ENCODE measurements around the gene GAB2. TPM values are rescaled to one million over a fixed set of nuclear protein-coding genes. Genes with fewer than 3 reads are reported as not detected.

Gene GAB2
- total and polyA plus RNA-seq, 2 of the 13 experiments (the other 11 are each of a cell fraction or from before 2014, with no cell fraction given), result 4.1 to 8.6 TPM

- TF ChIP-seq, protein P1, sequence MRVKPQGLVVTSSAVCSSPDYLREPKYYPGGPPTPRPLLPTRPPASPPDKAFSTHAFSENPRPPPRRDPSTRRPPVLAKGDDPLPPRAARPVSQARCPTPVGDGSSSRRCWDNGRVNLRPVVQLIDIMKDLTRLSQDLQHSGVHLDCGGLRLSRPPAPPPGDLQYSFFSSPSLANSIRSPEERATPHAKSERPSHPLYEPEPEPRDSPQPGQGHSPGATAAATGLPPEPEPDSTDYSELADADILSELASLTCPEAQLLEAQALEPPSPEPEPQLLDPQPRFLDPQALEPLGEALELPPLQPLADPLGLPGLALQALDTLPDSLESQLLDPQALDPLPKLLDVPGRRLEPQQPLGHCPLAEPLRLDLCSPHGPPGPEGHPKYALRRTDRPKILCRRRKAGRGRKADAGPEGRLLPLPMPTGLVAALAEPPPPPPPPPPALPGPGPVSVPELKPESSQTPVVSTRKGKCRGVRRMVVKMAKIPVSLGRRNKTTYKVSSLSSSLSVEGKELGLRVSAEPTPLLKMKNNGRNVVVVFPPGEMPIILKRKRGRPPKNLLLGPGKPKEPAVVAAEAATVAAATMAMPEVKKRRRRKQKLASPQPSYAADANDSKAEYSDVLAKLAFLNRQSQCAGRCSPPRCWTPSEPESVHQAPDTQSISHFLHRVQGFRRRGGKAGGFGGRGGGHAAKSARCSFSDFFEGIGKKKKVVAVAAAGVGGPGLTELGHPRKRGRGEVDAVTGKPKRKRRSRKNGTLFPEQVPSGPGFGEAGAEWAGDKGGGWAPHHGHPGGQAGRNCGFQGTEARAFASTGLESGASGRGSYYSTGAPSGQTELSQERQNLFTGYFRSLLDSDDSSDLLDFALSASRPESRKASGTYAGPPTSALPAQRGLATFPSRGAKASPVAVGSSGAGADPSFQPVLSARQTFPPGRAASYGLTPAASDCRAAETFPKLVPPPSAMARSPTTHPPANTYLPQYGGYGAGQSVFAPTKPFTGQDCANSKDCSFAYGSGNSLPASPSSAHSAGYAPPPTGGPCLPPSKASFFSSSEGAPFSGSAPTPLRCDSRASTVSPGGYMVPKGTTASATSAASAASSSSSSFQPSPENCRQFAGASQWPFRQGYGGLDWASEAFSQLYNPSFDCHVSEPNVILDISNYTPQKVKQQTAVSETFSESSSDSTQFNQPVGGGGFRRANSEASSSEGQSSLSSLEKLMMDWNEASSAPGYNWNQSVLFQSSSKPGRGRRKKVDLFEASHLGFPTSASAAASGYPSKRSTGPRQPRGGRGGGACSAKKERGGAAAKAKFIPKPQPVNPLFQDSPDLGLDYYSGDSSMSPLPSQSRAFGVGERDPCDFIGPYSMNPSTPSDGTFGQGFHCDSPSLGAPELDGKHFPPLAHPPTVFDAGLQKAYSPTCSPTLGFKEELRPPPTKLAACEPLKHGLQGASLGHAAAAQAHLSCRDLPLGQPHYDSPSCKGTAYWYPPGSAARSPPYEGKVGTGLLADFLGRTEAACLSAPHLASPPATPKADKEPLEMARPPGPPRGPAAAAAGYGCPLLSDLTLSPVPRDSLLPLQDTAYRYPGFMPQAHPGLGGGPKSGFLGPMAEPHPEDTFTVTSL (CRISPR knock-in tag; IDR thresholded peaks at IDR 0.05; ENCODE audit: borderline replicate concordance), result peak; percentile 96
- peak; percentile 95 for TF ChIP-seq TBX2 (CRISPR knock-in tag; IDR thresholded peaks at IDR 0.05; ENCODE audit: borderline replicate concordance)
- TF ChIP-seq ZBTB7B (CRISPR knock-in tag; IDR thresholded peaks at IDR 0.05), result peak; percentile 94
- TF ChIP-seq KLF11 (CRISPR knock-in tag; IDR thresholded peaks at IDR 0.05), result peak; percentile 90; the same call in 1 of the 2 replicates
- no peak for TF ChIP-seq E2F2 (CRISPR knock-in tag; IDR thresholded peaks at IDR 0.05; ENCODE audit: borderline replicate concordance)
- TF ChIP-seq JUND (CRISPR knock-in tag; IDR thresholded peaks at IDR 0.05), result peak; percentile 88
- TF ChIP-seq IRF2 (CRISPR knock-in tag; IDR thresholded peaks at IDR 0.05), result peak; percentile 98
- 0 out of 2 replicates have a peak, but pooled peaks have one; percentile 65 for TF ChIP-seq ZNF780A (CRISPR knock-in tag; IDR thresholded peaks at IDR 0.05)
- TF ChIP-seq NPAS2 (CRISPR knock-in tag; IDR thresholded peaks at IDR 0.05; ENCODE audit: borderline replicate concordance), result no peak
- peak; percentile 69; the same call in 1 of the 2 replicates for TF ChIP-seq PRDM10 (CRISPR knock-in tag; IDR thresholded peaks at IDR 0.05; ENCODE audit: low read depth)
- peak; percentile 85; the same call in 1 of the 2 replicates for TF ChIP-seq ZBTB7A (CRISPR knock-in tag; IDR thresholded peaks at IDR 0.05)
- TF ChIP-seq ZNF124 (CRISPR knock-in tag; IDR thresholded peaks at IDR 0.05), result peak; percentile 96
- no peak for TF ChIP-seq HDAC6 (IDR thresholded peaks at IDR 0.05; ENCODE audit: low read depth, low read length)
- peak; percentile 48; the same call in 1 of the 2 replicates for TF ChIP-seq ZNF746 (CRISPR knock-in tag; IDR thresholded peaks at IDR 0.05)
- TF ChIP-seq ZNF7 (CRISPR knock-in tag; IDR thresholded peaks at IDR 0.05), result no peak
- TF ChIP-seq ZNF317 (CRISPR knock-in tag; IDR thresholded peaks at IDR 0.05), result peak; percentile 83; the same call in 1 of the 2 replicates
- 0 out of 2 replicates have a peak, but pooled peaks have one; percentile 52 for TF ChIP-seq ZSCAN25 (CRISPR knock-in tag; IDR thresholded peaks at IDR 0.05)
- TF ChIP-seq RXRB (CRISPR knock-in tag; IDR thresholded peaks at IDR 0.05; ENCODE audit: borderline replicate concordance), result peak; percentile 98
- TF ChIP-seq ZNF501 (CRISPR knock-in tag; IDR thresholded peaks at IDR 0.05), result no peak
Observed at GRCh38 chr11:78290293-78291176, 127.1 kb downstream of the GAB2 start (continued).
